Stomach (tissue), 9 donors: Measurements from ENCODE around the gene COL1A1. TPM values are rescaled to one million over a fixed set of nuclear protein-coding genes. Genes with fewer than 3 reads are reported as not detected.

Experiments
- DNase-seq, 2 donors: peaks; one replicate each; pipeline versions ENCODE4 v3.0.0 to v3.0.0-alpha.2; 2013 to 2019
- H3K27ac ChIP-seq, 5 donors: fragments of 200-600 bp in 4 of 5; sonication (generic) in 4 of 5; one replicate each; pipeline ENCODE4 v1.5.1; 2013 to 2019; ENCODE audit warnings: mild to moderate bottlenecking in 1 of 5, moderate library complexity in 1 of 5
- H3K27me3 ChIP-seq, 3 donors: fragments of 200-600 bp; sonication (generic); one replicate each; pipeline ENCODE4 v1.5.1; 2017 to 2019; ENCODE audit warnings: mixed run types in 1 of 3
- H3K36me3 ChIP-seq, 4 donors: fragments of 200-600 bp; sonication (generic); 1 replicate in 3 of 4; 2 replicates in 1 of 4; pipeline ENCODE4 v1.5.1; 2016 to 2019
- H3K4me1 ChIP-seq, 4 donors: fragments of 200-600 bp; sonication (generic); one replicate each; pipeline ENCODE4 v1.5.1; 2016 to 2019
- H3K4me3 ChIP-seq, 4 donors: fragments of 200-600 bp; sonication (generic) in 3 of 4; one replicate each; pipeline ENCODE4 v1.5.1; 2016 to 2019; ENCODE audit warnings: mild to moderate bottlenecking in 1 of 4
- H3K9me3 ChIP-seq, 4 donors: fragments of 200-600 bp; sonication (generic); one replicate each; pipeline ENCODE4 v1.5.1; 2016 to 2019
- EP300 ChIP-seq: sonication (generic); formaldehyde crosslinking; IDR thresholded peaks from one replicate; pipeline ENCODE4 v1.6.1; 2017; ENCODE audit warnings: antibody characterized with exemption
- POLR2A ChIP-seq, 4 donors: fragments of 450-650 bp; IDR thresholded peaks; one replicate each; pipeline ENCODE4 v1.6.1; 2016; ENCODE audit warnings: antibody characterized with exemption in 4 of 4, control low read depth in 2 of 4, mild to moderate bottlenecking in 1 of 4, moderate library complexity in 1 of 4
- POLR2AphosphoS5 ChIP-seq, 3 donors: sonication (generic); formaldehyde crosslinking; IDR thresholded peaks; one replicate each; pipeline ENCODE4 v1.6.1; 2016; ENCODE audit warnings: antibody characterized with exemption in 3 of 3
- WGBS, 5 donors: extraction: QIAGEN DNeasy Blood & Tissue Kit in 3 of 5; methylation state at CpG; one replicate each; pipeline versions ENCODE4 v1.1.5 to v1.1.7; 2013 to 2018; 5-methylcytosine and 5-hydroxymethylcytosine counted together
- intact Hi-C: fragments of 100-400 bp; cut with DNase I; formaldehyde crosslinking; loops from one replicate; pipeline ENCODE4 v1.15.1; 2023; ENCODE audit warnings: low total_unique reads
- polyA plus RNA-seq, 3 donors: library from polyadenylated mRNA; stranded (reverse); fragments of 200-250 nt; gene quantifications; one replicate each; pipeline ENCODE4 v1.2.3, GENCODE V29; 2013
- total RNA-seq, 5 donors: library from RNA; depleted of rRNA; stranded (reverse); fragments of >200 nt; gene quantifications; one replicate each; pipeline versions ENCODE4 v1.1.0 to v1.2.3, GENCODE V29; 2014 to 2016
- TF ChIP-seq, protein P1 (sequence below), 7 experiments: fragments of 450-650 bp in 4 of 7; fragments of 200-600 bp in 3 of 7; sonication (generic) in 3 of 7; IDR thresholded peaks; one replicate each; pipeline ENCODE4 v1.5.1; 2016 to 2019; ENCODE audit warnings: antibody characterized with exemption in 7 of 7, control low read depth in 2 of 7, mild to moderate bottlenecking in 1 of 7
- donor health status: healthy with polysubstance abuse.
- donor health status: Bipolar disorder and iron deficiency.
- donor health status: healthy.

The COL1A1 gene
- total and polyA plus RNA-seq, 8 donors = 17.9 to 1,931 (median 142) TPM

DNA sequence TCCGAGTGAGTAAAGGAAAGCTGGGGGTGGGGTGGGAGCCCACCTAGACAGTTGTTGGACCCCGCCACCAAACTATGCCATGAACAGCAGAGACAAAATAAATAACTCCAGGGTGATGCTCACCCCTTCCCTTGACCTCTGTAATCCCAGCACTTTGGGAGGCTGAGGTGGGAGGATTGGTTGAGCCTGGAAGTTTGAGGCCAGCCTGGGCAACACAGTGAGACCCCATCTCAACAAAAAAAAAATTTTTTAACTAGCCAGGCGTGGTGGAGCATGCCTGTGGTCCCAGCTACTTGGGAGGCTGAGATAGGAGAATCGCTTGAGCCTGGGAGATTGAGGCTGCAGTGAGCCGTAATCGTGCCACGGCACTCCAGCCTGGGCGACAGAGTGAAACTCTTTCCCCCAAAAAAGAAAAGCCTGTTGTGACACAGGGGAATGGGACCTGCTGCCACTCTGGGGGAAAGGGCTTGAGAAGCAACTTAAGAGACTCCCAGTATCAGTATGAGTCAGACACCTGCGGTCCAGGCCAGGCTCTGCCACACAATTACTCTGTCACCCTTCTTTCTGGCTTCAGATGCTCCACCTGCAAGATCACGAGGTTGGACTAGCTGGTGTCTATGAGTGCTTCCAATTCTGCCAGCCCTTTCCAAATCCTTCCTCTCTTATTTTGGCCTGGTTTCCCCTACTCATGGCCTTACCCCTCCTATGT is 30.6 kb downstream of the COL1A1 start:
- intact Hi-C loops = no loop called here
- TF ChIP-seq EP300 (no peak), POLR2AphosphoS5 (IDR thresholded peaks at IDR 0.05) (no peak), POLR2A (IDR thresholded peaks at IDR 0.05) (no peak)
- TF ChIP-seq, protein P1, sequence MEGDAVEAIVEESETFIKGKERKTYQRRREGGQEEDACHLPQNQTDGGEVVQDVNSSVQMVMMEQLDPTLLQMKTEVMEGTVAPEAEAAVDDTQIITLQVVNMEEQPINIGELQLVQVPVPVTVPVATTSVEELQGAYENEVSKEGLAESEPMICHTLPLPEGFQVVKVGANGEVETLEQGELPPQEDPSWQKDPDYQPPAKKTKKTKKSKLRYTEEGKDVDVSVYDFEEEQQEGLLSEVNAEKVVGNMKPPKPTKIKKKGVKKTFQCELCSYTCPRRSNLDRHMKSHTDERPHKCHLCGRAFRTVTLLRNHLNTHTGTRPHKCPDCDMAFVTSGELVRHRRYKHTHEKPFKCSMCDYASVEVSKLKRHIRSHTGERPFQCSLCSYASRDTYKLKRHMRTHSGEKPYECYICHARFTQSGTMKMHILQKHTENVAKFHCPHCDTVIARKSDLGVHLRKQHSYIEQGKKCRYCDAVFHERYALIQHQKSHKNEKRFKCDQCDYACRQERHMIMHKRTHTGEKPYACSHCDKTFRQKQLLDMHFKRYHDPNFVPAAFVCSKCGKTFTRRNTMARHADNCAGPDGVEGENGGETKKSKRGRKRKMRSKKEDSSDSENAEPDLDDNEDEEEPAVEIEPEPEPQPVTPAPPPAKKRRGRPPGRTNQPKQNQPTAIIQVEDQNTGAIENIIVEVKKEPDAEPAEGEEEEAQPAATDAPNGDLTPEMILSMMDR (IDR thresholded peaks at IDR 0.05) = no peak

DNA sequence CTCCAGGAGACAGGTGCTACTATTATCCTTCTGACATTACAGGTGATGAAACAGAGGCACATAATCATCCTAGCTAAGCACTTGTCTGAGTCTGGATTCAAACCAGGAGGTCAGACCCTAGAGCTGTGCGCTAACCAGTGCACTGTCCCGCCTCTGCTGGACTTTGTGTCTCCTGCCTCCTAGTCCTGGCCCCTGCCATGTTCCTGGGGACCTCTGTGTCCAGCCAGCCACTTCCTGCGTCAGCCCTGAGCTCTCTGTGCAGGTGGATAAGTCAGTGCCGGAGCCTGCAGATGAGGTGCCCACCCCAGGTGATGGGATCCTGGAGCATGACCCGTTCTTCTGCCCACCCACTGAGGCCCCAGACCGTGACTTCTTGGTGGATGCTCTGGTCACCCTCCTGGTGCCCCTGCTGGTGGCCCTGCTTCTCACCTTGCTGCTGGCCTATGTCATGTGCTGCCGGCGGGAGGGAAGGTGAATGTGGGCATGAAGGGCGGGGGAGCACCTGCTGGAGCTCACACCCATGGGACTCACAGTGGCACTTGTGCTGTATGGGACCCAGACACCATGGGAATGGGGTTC is 31.5 kb downstream of the COL1A1 start:
- TF ChIP-seq POLR2A (IDR thresholded peaks at IDR 0.05) = no peak
- no peak for TF ChIP-seq EP300
- no peak for TF ChIP-seq POLR2AphosphoS5 (IDR thresholded peaks at IDR 0.05)
- TF ChIP-seq, protein P1 (IDR thresholded peaks at IDR 0.05) = no peak
- Histone ChIP-seq H3K9me3 (no peaks in the 10 kb centered on the region), H3K36me3 (no peaks in the 10 kb centered on the region), H3K4me1 (peaks cover 5 to 65% (median 23%) of the 10 kb centered on the region in 4 donors), H3K4me3 (no peak overlapping the region), H3K27me3 (no peaks in the 10 kb centered on the region), H3K27ac (no peak overlapping the region)
- DNase-seq = no peak
- 72 to 85% (median 76%) methylated on average over 7 to 9 of the region's 9 CpGs for WGBS, 5 donors
- intact Hi-C loops = no loop called here

More for the DNA sequence above, 30.6 kb downstream of the COL1A1 start:
- H3K9me3 ChIP-seq = no peaks in the 10 kb centered on the region
- WGBS, 5 donors = 82 to 89% (median 86%) methylated on average over 10 of the region's 10 CpGs
- no peaks in the 10 kb centered on the region for H3K36me3 ChIP-seq
- no peaks in the 10 kb centered on the region for H3K27me3 ChIP-seq
- no peak for DNase-seq
- peak overlapping the region in 1 of 5 donors; percentile 15 for H3K27ac ChIP-seq
- H3K4me1 ChIP-seq = peaks cover 10 to 66% (median 26%) of the 10 kb centered on the region in 4 donors
- no peak overlapping the region for H3K4me3 ChIP-seq

DNA sequence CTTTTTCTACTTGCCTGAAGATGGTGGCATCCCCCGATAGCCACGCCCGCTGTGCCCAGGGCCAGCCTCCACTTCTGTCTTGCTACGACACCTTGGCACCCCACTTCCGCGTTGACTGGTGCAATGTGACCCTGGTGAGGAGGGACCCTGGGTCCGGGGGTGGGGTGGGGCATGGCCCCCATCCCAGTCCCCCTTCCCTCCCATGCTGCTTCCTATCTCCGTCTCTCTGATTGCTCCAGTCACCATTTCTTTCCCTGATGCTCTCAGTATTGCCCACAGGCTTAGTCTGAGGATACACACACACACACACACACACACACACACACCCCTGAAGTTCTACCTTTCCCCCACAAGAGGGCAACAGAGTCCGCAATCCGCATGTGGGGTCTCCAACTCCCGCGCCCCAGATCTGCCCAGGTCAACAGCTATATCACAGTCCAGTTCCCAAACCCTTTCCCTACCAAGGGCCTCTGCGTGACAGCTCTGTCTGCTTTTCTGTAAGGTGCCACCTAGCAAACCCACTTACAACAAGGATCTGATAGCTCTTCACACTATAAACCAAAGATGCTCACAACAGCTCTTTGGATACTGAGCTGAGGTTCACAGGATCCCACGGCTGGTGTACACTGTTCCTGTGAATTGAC is 32.2 kb downstream of the COL1A1 start:
- Histone ChIP-seq H3K36me3 (no peaks in the 10 kb centered on the region), H3K4me3 (no peak overlapping the region), H3K4me1 (peaks cover 5 to 66% (median 26%) of the 10 kb centered on the region in 4 donors), H3K27me3 (no peaks in the 10 kb centered on the region), H3K27ac (peak overlapping the region in 1 of 5 donors; percentile 86), H3K9me3 (no peaks in the 10 kb centered on the region)
- intact Hi-C loops = no loop called here
- peak in 1 of 2 donors; percentile 86 for DNase-seq
- 29 to 36% (median 32%) methylated on average over 14 of the region's 14 CpGs for WGBS, 5 donors
- TF ChIP-seq, protein P1 (IDR thresholded peaks at IDR 0.05) = peak in 6 of 7 experiments; percentile 62 to 99 (median 80)
- no peak for TF ChIP-seq POLR2A (IDR thresholded peaks at IDR 0.05)

DNA sequence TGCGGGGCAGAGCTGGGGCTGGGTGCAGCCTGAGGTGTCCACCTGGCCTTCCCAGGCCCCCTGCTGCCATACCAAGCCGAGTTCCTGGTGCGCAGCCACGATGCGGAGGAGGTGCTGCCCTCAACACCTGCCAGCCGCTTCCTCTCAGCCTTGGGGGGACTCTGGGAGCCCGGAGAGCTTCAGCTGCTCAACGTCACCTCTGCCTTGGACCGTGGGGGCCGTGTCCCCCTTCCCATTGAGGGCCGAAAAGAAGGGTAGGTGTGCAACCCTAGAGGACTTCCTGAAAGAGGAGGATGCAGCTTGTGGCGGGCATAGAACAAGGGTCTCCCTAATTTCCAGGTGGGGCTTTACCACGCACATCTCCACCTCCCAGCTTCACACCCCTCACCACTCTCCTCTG is 33.1 kb downstream of the COL1A1 start:
- Histone ChIP-seq H3K4me1 (peaks cover 5 to 57% (median 26%) of the 10 kb centered on the region in 4 donors), H3K9me3 (no peaks in the 10 kb centered on the region), H3K27me3 (no peaks in the 10 kb centered on the region), H3K27ac (peak overlapping the region in 1 of 5 donors; percentile 86), H3K4me3 (no peak overlapping the region), H3K36me3 (no peaks in the 10 kb centered on the region)
- TF ChIP-seq POLR2AphosphoS5 (IDR thresholded peaks at IDR 0.05) (no peak), EP300 (no peak), POLR2A (IDR thresholded peaks at IDR 0.05) (no peak)
- TF ChIP-seq, protein P1 (IDR thresholded peaks at IDR 0.05) = no peak
- no peak for DNase-seq
- intact Hi-C loops = no loop called here
- WGBS, 5 donors = 73 to 82% (median 77%) methylated on average over 13 of the region's 13 CpGs
